Endodermal cell (in vitro differentiated cells): ENCODE measurements around the gene PLK5. TPM values are rescaled to one million over a fixed set of nuclear protein-coding genes. Genes with fewer than 3 reads are reported as not detected.

Experiments used
- DNase-seq: peaks from one replicate; pipeline ENCODE4 v3.0.0-alpha.2; 2017
- H3K27ac ChIP-seq: 2 replicates; pipeline ENCODE4 v1.5.1; 2013; ENCODE audit warnings: mild to moderate bottlenecking, low read depth, low read length, moderate library complexity
- H3K27me3 ChIP-seq: 2 replicates; pipeline ENCODE4 v1.6.1; 2013; ENCODE audit warnings: mild to moderate bottlenecking, low read length, moderate library complexity; ENCODE audit not compliant: insufficient read depth, control insufficient read depth, poor library complexity, severe bottlenecking
- H3K36me3 ChIP-seq: 2 replicates; pipeline ENCODE4 v1.7.0; 2013; ENCODE audit warnings: mild to moderate bottlenecking, low read length, moderate library complexity; ENCODE audit not compliant: control insufficient read depth, insufficient read depth
- H3K4me1 ChIP-seq: one replicate; pipeline ENCODE4 v1.7.0; 2013; ENCODE audit warnings: low read length; ENCODE audit not compliant: control insufficient read depth, insufficient read depth
- H3K4me3 ChIP-seq: 2 replicates; pipeline ENCODE4 v1.5.1; 2013; ENCODE audit warnings: mild to moderate bottlenecking, low read length, moderate library complexity
- H3K9ac ChIP-seq: 2 replicates; pipeline ENCODE4 v1.6.1; 2013; ENCODE audit warnings: mild to moderate bottlenecking, low read length, moderate library complexity; ENCODE audit not compliant: poor library complexity, severe bottlenecking; ENCODE audit errors: extremely low read depth
- H3K9me3 ChIP-seq: 2 replicates; pipeline ENCODE4 v1.6.1; 2013; ENCODE audit warnings: mild to moderate bottlenecking, low read length, moderate library complexity; ENCODE audit not compliant: control insufficient read depth
- H3K27ac Mint-ChIP-seq: 2 replicates; pipeline ENCODE4 v1.8.0; 2020; ENCODE audit warnings: mixed read lengths
- H3K27me3 Mint-ChIP-seq: 2 replicates; pipeline ENCODE4 v1.8.0; 2021; ENCODE audit warnings: mild to moderate bottlenecking, mixed read lengths; ENCODE audit not compliant: insufficient read depth
- H3K36me3 Mint-ChIP-seq: 2 replicates; pipeline ENCODE4 v1.8.0; 2020; ENCODE audit warnings: low read depth, mixed read lengths
- H3K4me1 Mint-ChIP-seq: 2 replicates; pipeline ENCODE4 v1.8.0; 2020; ENCODE audit warnings: mixed read lengths
- H3K4me3 Mint-ChIP-seq: 2 replicates; pipeline ENCODE4 v1.8.0; 2020; ENCODE audit warnings: mild to moderate bottlenecking, moderate library complexity, mixed read lengths
- H3K9me3 Mint-ChIP-seq: 2 replicates; pipeline ENCODE4 v1.8.0; 2020; ENCODE audit warnings: mild to moderate bottlenecking, mixed read lengths
- CTCF ChIP-seq: fragments of 200-600 bp; sonication (generic); conservative IDR thresholded peaks from 2 replicates; pipeline ENCODE4 v1.5.0; 2021; ENCODE audit warnings: antibody characterized with exemption, mild to moderate bottlenecking
- WGBS, 2 experiments: methylation state at CpG; one replicate each; pipeline versions ENCODE4 v1.1.5 to v1.1.7; 2013; ENCODE audit warnings: missing lambda C conversion rate in 2 of 2, mixed read lengths in 1 of 2; ENCODE audit not compliant: insufficient coverage in 1 of 2, insufficient read length in 1 of 2; 5-methylcytosine and 5-hydroxymethylcytosine counted together
- total RNA-seq, 2 donors: library from RNA; stranded (reverse); fragmentation: NEBNext Ultra II Directional in 1 of 2; extraction: Animal tissue kit (Norgen Biotek cat#: 25700) in 1 of 2; gene quantifications; 2 replicates in 1 of 2; 3 replicates in 1 of 2; pipeline ENCODE4 v1.2.1, GENCODE V29; 2021

The PLK5 gene
- total RNA-seq, 2 donors from 2014 or later = 0.48 TPM; not detected in 1

- Histone ChIP-seq H3K9me3 (no peaks in the 10 kb centered on the region), H3K4me3 (no peak overlapping the region), H3K27ac (no peak overlapping the region), H3K27me3 (no peaks in the 10 kb centered on the region), H3K4me1 (no peaks in the 10 kb centered on the region), H3K9ac (no peak overlapping the region), H3K36me3 (peaks cover 40% of the 10 kb centered on the region)
- 95 to 98% methylated on average over 13 to 20 of the region's 20 CpGs for WGBS, 2 experiments
- Mint-ChIP-seq H3K4me1 (no peaks in the 10 kb centered on the region), H3K27me3 (no peaks in the 10 kb centered on the region), H3K36me3 (peaks cover 44% of the 10 kb centered on the region), H3K27ac (no peak overlapping the region), H3K4me3 (no peak overlapping the region), H3K9me3 (no peaks in the 10 kb centered on the region)
- TF ChIP-seq CTCF = no peak
- no peak for DNase-seq
Observed at GRCh38 chr19:1579222-1579621, 55.3 kb downstream of the PLK5 start.

- Mint-ChIP-seq H3K4me1 (no peaks in the 10 kb centered on the region), H3K27me3 (no peaks in the 10 kb centered on the region), H3K9me3 (no peaks in the 10 kb centered on the region), H3K36me3 (peaks cover 51% of the 10 kb centered on the region), H3K27ac (no peak overlapping the region), H3K4me3 (no peak overlapping the region)
- Histone ChIP-seq H3K36me3 (peaks cover 40% of the 10 kb centered on the region), H3K9me3 (no peaks in the 10 kb centered on the region), H3K9ac (no peak overlapping the region), H3K27ac (no peak overlapping the region), H3K27me3 (no peaks in the 10 kb centered on the region), H3K4me3 (no peak overlapping the region), H3K4me1 (no peaks in the 10 kb centered on the region)
- 91 to 94% methylated on average over 10 to 20 of the region's 20 CpGs for WGBS, 2 experiments
- DNase-seq = no peak
- no peak for TF ChIP-seq CTCF
Observed at GRCh38 chr19:1580382-1580781, 56.5 kb downstream of the PLK5 start.

- 96 to 97% methylated on average over 18 to 22 of the region's 22 CpGs for WGBS, 2 experiments
- Mint-ChIP-seq H3K27ac (no peak overlapping the region), H3K27me3 (no peaks in the 10 kb centered on the region), H3K9me3 (no peaks in the 10 kb centered on the region), H3K36me3 (peaks cover 57% of the 10 kb centered on the region), H3K4me1 (no peaks in the 10 kb centered on the region), H3K4me3 (no peak overlapping the region)
- Histone ChIP-seq H3K36me3 (peaks cover 40% of the 10 kb centered on the region), H3K4me3 (no peak overlapping the region), H3K27ac (no peak overlapping the region), H3K4me1 (no peaks in the 10 kb centered on the region), H3K9ac (no peak overlapping the region), H3K27me3 (no peaks in the 10 kb centered on the region), H3K9me3 (no peaks in the 10 kb centered on the region)
- no peak for DNase-seq
- TF ChIP-seq CTCF = no peak
Observed at GRCh38 chr19:1580957-1581356, 57.1 kb downstream of the PLK5 start.
